T-cell (primary cell): ENCODE measurements around the gene STAT4. TPM values are rescaled to one million over a fixed set of nuclear protein-coding genes. Genes with fewer than 3 reads are reported as not detected.

ENCODE experiments used
- ATAC-seq, 4 experiments: fragments of 200-7000 bp in 3 of 4; fragments of 150-1000 bp in 1 of 4; cut with Tn5 transposase; replicated peaks in 1 of 4; 1 replicate in 3 of 4; 2 replicates in 1 of 4; pipeline ENCODE4 v1.10.0; 2021; ENCODE audit warnings: moderate library complexity in 3 of 4, mild to moderate bottlenecking in 2 of 4, moderate number of reproducible peaks in 1 of 4
- CTCF ChIA-PET, 2 donors: fragments of 300-600 bp; sonication (Branson Sonifier 250); formaldehyde crosslinking; loops; one replicate each; lab custom pipeline; 2022; ENCODE audit warnings: antibody characterized with exemption in 2 of 2; lab: Charles Lee
- POLR2A ChIA-PET, 2 donors: fragments of 300-600 bp; sonication (Branson Sonifier 250); formaldehyde crosslinking; loops; one replicate each; lab custom pipeline; 2022; ENCODE audit warnings: antibody characterized with exemption in 2 of 2; lab: Charles Lee
- DNase-seq, 35 experiments: peaks; one replicate each; pipeline versions ENCODE4 v3.0.0 to v3.0.0-alpha.2; 2013 to 2023
- H3K27ac ChIP-seq: one replicate; pipeline ENCODE4 v1.5.1; 2013; ENCODE audit warnings: low read length
- H3K27me3 ChIP-seq, 2 experiments: replicated peaks in 1 of 2; 1 replicate in 1 of 2; 2 replicates in 1 of 2; pipeline versions ENCODE4 v1.6.1 to v1.7.0; 2013; ENCODE audit warnings: low read length in 1 of 2, mixed read lengths in 1 of 2; ENCODE audit not compliant: control insufficient read depth in 2 of 2, insufficient read depth in 2 of 2; ENCODE audit errors: extremely low read depth in 1 of 2
- H3K36me3 ChIP-seq, 2 donors: 1 replicate in 1 of 2; 2 replicates in 1 of 2; pipeline versions ENCODE4 v1.6.1 to v1.7.0; 2013; ENCODE audit warnings: low read length in 1 of 2; ENCODE audit not compliant: control insufficient read depth in 2 of 2, insufficient read depth in 1 of 2; ENCODE audit errors: extremely low read depth in 1 of 2
- H3K4me1 ChIP-seq, 2 experiments: 1 replicate in 1 of 2; 2 replicates in 1 of 2; pipeline versions ENCODE4 v1.6.1 to v1.7.0; 2013; ENCODE audit warnings: low read length in 2 of 2, mixed read lengths in 1 of 2; ENCODE audit not compliant: insufficient read depth in 2 of 2, control insufficient read depth in 1 of 2; ENCODE audit errors: extremely low read depth in 1 of 2
- H3K4me3 ChIP-seq, 2 donors: 1 replicate in 1 of 2; 2 replicates in 1 of 2; pipeline versions ENCODE4 v1.5.1 to v1.7.0; 2013; ENCODE audit warnings: mild to moderate bottlenecking in 2 of 2, low read length in 1 of 2, moderate library complexity in 1 of 2; ENCODE audit not compliant: control insufficient read depth in 1 of 2; ENCODE audit errors: extremely low read depth in 1 of 2
- H3K9me3 ChIP-seq: 2 replicates; pipeline ENCODE4 v1.7.0; 2013
- H3K27ac Mint-ChIP-seq, 2 donors: one replicate each; pipeline ENCODE4 v1.8.0; 2020 to 2021; ENCODE audit warnings: mild to moderate bottlenecking in 2 of 2, mixed read lengths in 2 of 2
- H3K27me3 Mint-ChIP-seq, 2 donors: one replicate each; pipeline ENCODE4 v1.8.0; 2021 to 2022; ENCODE audit warnings: mixed read lengths in 2 of 2
- H3K36me3 Mint-ChIP-seq: one replicate; pipeline ENCODE4 v1.8.0; 2021; ENCODE audit warnings: mixed read lengths
- H3K4me1 Mint-ChIP-seq, 3 donors: one replicate each; pipeline ENCODE4 v1.8.0; 2020 to 2022; ENCODE audit warnings: mixed read lengths in 3 of 3, mild to moderate bottlenecking in 1 of 3
- H3K4me3 Mint-ChIP-seq, 3 donors: one replicate each; pipeline ENCODE4 v1.8.0; 2020 to 2022; ENCODE audit warnings: mild to moderate bottlenecking in 3 of 3, mixed read lengths in 3 of 3, moderate library complexity in 3 of 3
- H3K9me3 Mint-ChIP-seq, 3 donors: one replicate each; pipeline ENCODE4 v1.8.0; 2020 to 2022; ENCODE audit warnings: mixed read lengths in 3 of 3
- WGBS: methylation state at CpG from one replicate; pipeline ENCODE4 v1.1.5; 2013; ENCODE audit warnings: missing lambda C conversion rate; ENCODE audit not compliant: insufficient coverage; 5-methylcytosine and 5-hydroxymethylcytosine counted together
- total RNA-seq, 35 experiments: library from RNA in 6 of 35; stranded (reverse) in 6 of 35; fragments of 120-200 nt in 1 of 35; gene quantifications; one replicate each; pipeline versions ENCODE4 v1.2.1 to v1.2.4 and lab custom pipeline; 2013 to 2026

STAT4 gene
- total RNA-seq, 5 donors from 2014 or later (not counting 1 experiment from before 2014, with no cell fraction given): 79.5 to 141 (median 91.7) TPM

- CTCF ChIA-PET: interaction anchor here (0.5 to 3.9 kb wide), 18 partner anchors 8 to 983 kb away, joined by 3 to 40 read pairs (median 6); no protein-coding TSS in a partner anchor
- H3K27ac Mint-ChIP-seq: no peak overlapping the region
- H3K36me3 Mint-ChIP-seq: no peaks in the 10 kb centered on the region
- no peaks in the 10 kb centered on the region for H3K27me3 ChIP-seq
- H3K4me1 Mint-ChIP-seq: peaks cover 14 to 21% (median 17%) of the 10 kb centered on the region in 3 donors
- H3K27ac ChIP-seq: no peak overlapping the region
- POLR2A ChIA-PET: interaction anchor here in 1 of 2 donors (0.5 kb wide), 2 partner anchors 117 to 231 kb away, joined by 5 to 8 read pairs; no protein-coding TSS in a partner anchor
- H3K27me3 Mint-ChIP-seq: no peaks in the 10 kb centered on the region
- no peak for ATAC-seq
- DNase-seq: no peak
- peaks cover 0 to 7% of the 10 kb centered on the region in 2 experiments for H3K4me1 ChIP-seq
- H3K36me3 ChIP-seq: no peaks in the 10 kb centered on the region
- no peaks in the 10 kb centered on the region for H3K9me3 Mint-ChIP-seq
- H3K9me3 ChIP-seq: no peaks in the 10 kb centered on the region
- 100% methylated on average over 1 of the region's 4 CpGs for WGBS
- no peak overlapping the region for H3K4me3 Mint-ChIP-seq
- no peak overlapping the region for H3K4me3 ChIP-seq
Observed at GRCh38 chr2:191166111-191166755, 15.4 kb upstream of the STAT4 start.

- Mint-ChIP-seq H3K27me3 (no peaks in the 10 kb centered on the region), H3K27ac (no peak overlapping the region), H3K4me1 (peaks cover 6 to 14% (median 9%) of the 10 kb centered on the region in 3 donors), H3K4me3 (no peak overlapping the region), H3K9me3 (no peaks in the 10 kb centered on the region), H3K36me3 (no peaks in the 10 kb centered on the region)
- ChIA-PET POLR2A (interaction anchor here (0.5 to 0.6 kb wide), 2 partner anchors 232 to 399 kb away, joined by 3 to 5 read pairs; no protein-coding TSS in a partner anchor), CTCF (interaction anchor here (0.6 to 3.9 kb wide), 32 partner anchors 8 to 997 kb away, joined by 3 to 40 read pairs (median 5); no protein-coding TSS in a partner anchor)
- Histone ChIP-seq H3K4me3 (no peak overlapping the region), H3K36me3 (no peaks in the 10 kb centered on the region), H3K4me1 (peaks cover 0 to 2% of the 10 kb centered on the region in 2 experiments), H3K27me3 (no peaks in the 10 kb centered on the region), H3K27ac (no peak overlapping the region), H3K9me3 (no peaks in the 10 kb centered on the region)
- DNase-seq (peak in 9 of 35 experiments; percentile 5 to 72 (median 26)), ATAC-seq (peak in 3 of 4 experiments; percentile 71 to 79 (median 71))
- 20% methylated on average over 2 of the region's 5 CpGs for WGBS
Observed at GRCh38 chr2:191165176-191165643, 14.4 kb upstream of the STAT4 start.

DNA sequence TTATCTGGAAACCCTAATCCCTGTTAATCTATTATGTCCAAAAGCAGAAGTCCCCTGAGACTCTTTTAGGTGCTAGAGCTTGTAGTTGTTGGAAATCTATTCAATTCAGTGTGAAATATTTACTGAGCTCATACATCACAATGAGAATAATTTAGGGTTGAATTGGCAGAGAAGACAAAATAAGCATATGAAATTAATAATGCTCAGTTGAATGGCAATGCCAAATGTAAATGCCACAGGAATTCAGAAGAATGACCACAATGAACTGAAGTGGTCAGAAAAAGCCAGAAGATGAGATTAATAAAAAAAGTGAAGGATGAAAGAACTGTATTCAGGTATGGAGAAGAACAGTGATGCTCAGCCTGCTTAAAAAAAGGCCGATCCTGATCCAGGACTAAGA, 8.0 kb upstream of the STAT4 start:
- no peak overlapping the region for H3K27ac Mint-ChIP-seq
- no peak overlapping the region for H3K27ac ChIP-seq
- CTCF ChIA-PET: interaction anchor here (0.6 to 10.1 kb wide), 11 partner anchors 9 to 570 kb away, joined by 3 to 322 read pairs (median 5); no protein-coding TSS in a partner anchor
- H3K36me3 ChIP-seq: no peaks in the 10 kb centered on the region
- H3K4me1 Mint-ChIP-seq: peaks cover 6 to 10% (median 7%) of the 10 kb centered on the region in 3 donors
- ATAC-seq (no peak), DNase-seq (no peak)
- peaks cover 0 to 3% of the 10 kb centered on the region in 2 experiments for H3K4me1 ChIP-seq
- POLR2A ChIA-PET: interaction anchor here in 1 of 2 donors (0.8 kb wide), 1 partner anchor 130 kb away, joined by 3 read pairs; no protein-coding TSS in a partner anchor
- no CpG with 5 or more reads among the region's 1 CpG for WGBS
- H3K9me3 ChIP-seq: no peaks in the 10 kb centered on the region
- H3K4me3 Mint-ChIP-seq: no peak overlapping the region
- H3K36me3 Mint-ChIP-seq: no peaks in the 10 kb centered on the region
- no peaks in the 10 kb centered on the region for H3K27me3 ChIP-seq
- no peaks in the 10 kb centered on the region for H3K27me3 Mint-ChIP-seq
- H3K9me3 Mint-ChIP-seq: no peaks in the 10 kb centered on the region
- H3K4me3 ChIP-seq: no peak overlapping the region

DNA sequence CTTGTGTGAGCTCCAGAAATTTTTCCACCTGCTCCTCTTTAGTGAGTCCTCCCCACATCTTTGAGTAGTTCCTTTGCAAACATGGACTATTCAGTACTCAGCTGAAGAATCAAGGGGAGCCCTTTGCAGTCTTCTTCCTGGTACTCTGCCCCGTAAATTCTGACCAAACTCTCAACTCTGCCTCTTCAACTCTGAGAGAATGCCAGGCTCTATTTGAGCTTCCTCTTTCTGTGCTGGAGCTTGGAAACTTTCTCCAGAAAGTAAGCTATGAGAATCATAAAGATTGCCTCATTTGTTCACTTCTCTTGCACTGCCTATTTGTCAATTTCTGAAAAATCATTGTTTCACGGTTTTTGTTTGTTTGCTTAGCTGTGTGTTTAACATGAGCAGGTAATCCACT, 7.4 kb upstream of the STAT4 start:
- Histone ChIP-seq H3K36me3 (no peaks in the 10 kb centered on the region), H3K9me3 (no peaks in the 10 kb centered on the region), H3K4me1 (peaks cover 0 to 3% of the 10 kb centered on the region in 2 experiments), H3K4me3 (no peak overlapping the region), H3K27me3 (no peaks in the 10 kb centered on the region), H3K27ac (no peak overlapping the region)
- no peaks in the 10 kb centered on the region for H3K9me3 Mint-ChIP-seq
- peaks cover 8 to 10% (median 9%) of the 10 kb centered on the region in 3 donors for H3K4me1 Mint-ChIP-seq
- no peak overlapping the region for H3K27ac Mint-ChIP-seq
- ATAC-seq (no peak), DNase-seq (no peak)
- WGBS: no CpG with 5 or more reads among the region's 2 CpGs
- CTCF ChIA-PET: interaction anchor here (0.5 to 10.1 kb wide), 15 partner anchors 8 to 411 kb away, joined by 3 to 322 read pairs (median 3); no protein-coding TSS in a partner anchor
- H3K36me3 Mint-ChIP-seq: no peaks in the 10 kb centered on the region
- H3K4me3 Mint-ChIP-seq: no peak overlapping the region
- POLR2A ChIA-PET: interaction anchor here (0.6 to 1.0 kb wide), 4 partner anchors 32 to 129 kb away, joined by 3 to 4 read pairs (median 3); no protein-coding TSS in a partner anchor
- no peaks in the 10 kb centered on the region for H3K27me3 Mint-ChIP-seq

DNA sequence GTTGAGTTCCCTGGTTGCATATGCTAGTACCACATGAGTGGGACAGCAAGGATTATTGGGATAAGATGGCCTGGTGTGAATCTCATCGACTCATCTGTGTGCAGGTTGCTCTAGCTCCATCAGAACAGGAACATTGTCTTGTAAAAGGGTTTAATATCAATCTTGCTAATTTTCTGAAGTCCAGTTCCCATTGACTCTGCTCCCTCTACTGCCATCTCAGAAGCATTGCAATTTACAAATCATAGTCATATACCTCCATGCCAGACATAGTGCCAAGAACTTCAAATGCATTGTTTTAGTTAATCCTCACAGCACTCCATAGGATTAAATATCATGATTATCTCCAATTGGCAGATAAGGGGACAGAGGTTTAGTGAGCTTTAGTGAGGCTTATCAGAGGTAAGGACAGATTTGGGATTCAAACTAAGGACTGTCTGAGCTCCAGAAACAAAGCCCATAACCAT, 4.8 kb upstream of the STAT4 start:
- Mint-ChIP-seq H3K36me3 (no peaks in the 10 kb centered on the region), H3K9me3 (no peaks in the 10 kb centered on the region), H3K27ac (peak overlapping the region in 1 of 2 donors; percentile 14), H3K4me3 (no peak overlapping the region), H3K4me1 (peaks cover 25 to 29% (median 28%) of the 10 kb centered on the region in 3 donors), H3K27me3 (no peaks in the 10 kb centered on the region)
- Histone ChIP-seq H3K27ac (no peak overlapping the region), H3K4me1 (peaks cover 3 to 24% of the 10 kb centered on the region in 2 experiments), H3K4me3 (no peak overlapping the region), H3K9me3 (no peaks in the 10 kb centered on the region), H3K36me3 (no peaks in the 10 kb centered on the region), H3K27me3 (no peaks in the 10 kb centered on the region)
- ChIA-PET POLR2A (interaction anchor here (0.6 to 1.8 kb wide), 6 partner anchors 9 to 105 kb away, joined by 3 to 16 read pairs (median 4); no protein-coding TSS in a partner anchor), CTCF (interaction anchor here (0.6 to 10.1 kb wide), 45 partner anchors 9 to 462 kb away, joined by 3 to 322 read pairs (median 4); no protein-coding TSS in a partner anchor)
- WGBS: no CpG with 5 or more reads among the region's 1 CpG
- peak in 2 of 4 experiments; percentile 20 to 36 for ATAC-seq
- peak in 1 of 35 experiments; percentile 69 for DNase-seq

- Mint-ChIP-seq H3K27ac (no peak overlapping the region), H3K36me3 (no peaks in the 10 kb centered on the region), H3K9me3 (no peaks in the 10 kb centered on the region), H3K4me1 (peaks cover 36 to 40% (median 37%) of the 10 kb centered on the region in 3 donors), H3K27me3 (no peaks in the 10 kb centered on the region), H3K4me3 (no peak overlapping the region)
- no peaks in the 10 kb centered on the region for H3K27me3 ChIP-seq
- ChIA-PET POLR2A (no interaction called here), CTCF (interaction anchor here (1.0 to 10.1 kb wide), 3 partner anchors 102 to 112 kb away, joined by 3 to 322 read pairs (median 218); no protein-coding TSS in a partner anchor)
- no peaks in the 10 kb centered on the region for H3K36me3 ChIP-seq
- 100% methylated on average over 1 of the region's 2 CpGs for WGBS
- no peaks in the 10 kb centered on the region for H3K9me3 ChIP-seq
- ATAC-seq (no peak), DNase-seq (no peak)
- H3K4me1 ChIP-seq: peaks cover 17 to 24% of the 10 kb centered on the region in 2 experiments
- no peak overlapping the region for H3K4me3 ChIP-seq
- H3K27ac ChIP-seq: peak overlapping the region; percentile 99
Observed at GRCh38 chr2:191153716-191154115, 2.9 kb upstream of the STAT4 start.
